ENCODE results near the gene ESAM. TPM values are rescaled to one million over a fixed set of nuclear protein-coding genes. Genes with fewer than 3 reads are reported as not detected.

Gene ESAM
- total RNA-seq, 2 experiments from 2014 or later = 0.60 to 0.65 TPM

- ChIA-PET CTCF (interaction anchor here (0.8 to 2.7 kb wide), 4 partner anchors 9 to 85 kb away, joined by 3 to 10 read pairs (median 4); partner anchors contain the start of gene ESAM), POLR2A (interaction anchor here (0.6 to 1.8 kb wide), 3 partner anchors 9 to 13 kb away, joined by 3 to 5 read pairs (median 4); no protein-coding TSS in a partner anchor)
- Mint-ChIP-seq H3K36me3 (ENCODE audit: low read depth) (no peaks in the 10 kb centered on the region), H3K9me3 (no peaks in the 10 kb centered on the region), H3K4me3 (no peak overlapping the region), H3K27me3 (peaks cover 21% of the 10 kb centered on the region), H3K4me1 (ENCODE audit: low read depth) (peaks cover 5% of the 10 kb centered on the region), H3K27ac (no peak overlapping the region)
- TF ChIP-seq, protein P1, sequence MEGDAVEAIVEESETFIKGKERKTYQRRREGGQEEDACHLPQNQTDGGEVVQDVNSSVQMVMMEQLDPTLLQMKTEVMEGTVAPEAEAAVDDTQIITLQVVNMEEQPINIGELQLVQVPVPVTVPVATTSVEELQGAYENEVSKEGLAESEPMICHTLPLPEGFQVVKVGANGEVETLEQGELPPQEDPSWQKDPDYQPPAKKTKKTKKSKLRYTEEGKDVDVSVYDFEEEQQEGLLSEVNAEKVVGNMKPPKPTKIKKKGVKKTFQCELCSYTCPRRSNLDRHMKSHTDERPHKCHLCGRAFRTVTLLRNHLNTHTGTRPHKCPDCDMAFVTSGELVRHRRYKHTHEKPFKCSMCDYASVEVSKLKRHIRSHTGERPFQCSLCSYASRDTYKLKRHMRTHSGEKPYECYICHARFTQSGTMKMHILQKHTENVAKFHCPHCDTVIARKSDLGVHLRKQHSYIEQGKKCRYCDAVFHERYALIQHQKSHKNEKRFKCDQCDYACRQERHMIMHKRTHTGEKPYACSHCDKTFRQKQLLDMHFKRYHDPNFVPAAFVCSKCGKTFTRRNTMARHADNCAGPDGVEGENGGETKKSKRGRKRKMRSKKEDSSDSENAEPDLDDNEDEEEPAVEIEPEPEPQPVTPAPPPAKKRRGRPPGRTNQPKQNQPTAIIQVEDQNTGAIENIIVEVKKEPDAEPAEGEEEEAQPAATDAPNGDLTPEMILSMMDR (IDR thresholded peaks at IDR 0.05) = no peak
- no peak for ATAC-seq
- no peak for DNase-seq
- intact Hi-C loops (cut with micrococcal nuclease) = no loop called here
Measured at GRCh38 chr11:124753624-124754023, 8.5 kb downstream of the ESAM start.

GRCh38 chr11:124753205-124753604 is 8.9 kb downstream of the ESAM start:
- Mint-ChIP-seq H3K27me3 (peaks cover 17% of the 10 kb centered on the region), H3K9me3 (no peaks in the 10 kb centered on the region), H3K36me3 (ENCODE audit: low read depth) (no peaks in the 10 kb centered on the region), H3K4me1 (ENCODE audit: low read depth) (peaks cover under 1% of the 10 kb centered on the region), H3K27ac (no peak overlapping the region), H3K4me3 (no peak overlapping the region)
- ChIA-PET POLR2A (interaction anchor here (0.6 to 1.8 kb wide), 3 partner anchors 10 to 13 kb away, joined by 3 to 5 read pairs (median 4); no protein-coding TSS in a partner anchor), CTCF (interaction anchor here (0.9 to 2.7 kb wide), 5 partner anchors 8 to 113 kb away, joined by 3 to 10 read pairs (median 4); partner anchors contain the start of gene ESAM)
- intact Hi-C loops (cut with micrococcal nuclease) = no loop called here
- TF ChIP-seq, protein P1 (IDR thresholded peaks at IDR 0.05) = no peak
- ATAC-seq (no peak), DNase-seq (no peak)

GRCh38 chr11:124752471-124753102 is 9.5 kb downstream of the ESAM start:
- Mint-ChIP-seq H3K4me1 (ENCODE audit: low read depth) (no peaks in the 10 kb centered on the region), H3K36me3 (ENCODE audit: low read depth) (no peaks in the 10 kb centered on the region), H3K27ac (no peak overlapping the region), H3K9me3 (no peaks in the 10 kb centered on the region), H3K27me3 (peaks cover 13% of the 10 kb centered on the region), H3K4me3 (peak overlapping the region; percentile 47)
- intact Hi-C loops (cut with micrococcal nuclease) = no loop called here
- ATAC-seq (peak; percentile 48), DNase-seq (no peak)
- ChIA-PET POLR2A (interaction anchor here (1.0 to 1.8 kb wide), 2 partner anchors 10 to 12 kb away, joined by 4 to 5 read pairs; no protein-coding TSS in a partner anchor), CTCF (interaction anchor here (0.7 to 2.7 kb wide), 6 partner anchors 8 to 114 kb away, joined by 3 to 10 read pairs (median 4); partner anchors contain the start of gene ESAM)
- TF ChIP-seq, protein P1 (IDR thresholded peaks at IDR 0.05) = no peak

- H3K9me3 Mint-ChIP-seq = no peaks in the 10 kb centered on the region
- H3K27ac Mint-ChIP-seq = no peak within 1 kb of the TSS
- ATAC-seq = no peak
- peak within 1 kb of the TSS; percentile 47 for H3K4me3 Mint-ChIP-seq
- H3K27me3 Mint-ChIP-seq = peaks cover 10% of the 10 kb centered on the region
- CTCF ChIA-PET = interaction anchor here (0.7 to 2.7 kb wide), 4 partner anchors 11 to 115 kb away, joined by 3 to 10 read pairs (median 4); partner anchors contain the start of gene ESAM
- intact Hi-C loops (cut with micrococcal nuclease) = no loop called here
- no peaks in the 10 kb centered on the region for H3K36me3 Mint-ChIP-seq (ENCODE audit: low read depth)
- peaks cover 1% of the 10 kb centered on the region for H3K4me1 Mint-ChIP-seq (ENCODE audit: low read depth)
- POLR2A ChIA-PET = interaction anchor here (1.8 kb wide), 1 partner anchor 11 kb away, joined by 5 read pairs; no protein-coding TSS in a partner anchor
- TF ChIP-seq, protein P1 (IDR thresholded peaks at IDR 0.05) = no peak
- no peak for DNase-seq
Measured at GRCh38 chr11:124751741-124752470, 10.2 kb downstream of the ESAM start, which contains the start of gene VSIG2. TSS of gene VSIG2 (minus strand) at chr11:124752255. CDS start at chr11:124752137, 118 bp downstream.
